Ectodermal cell (in vitro differentiated cells): ENCODE results near the gene FBXO42.
A peak's percentile ranks its signal among the peaks of the same experiment; 100 is the strongest.
"Not testable (repeated sequence)": the region's sequence is repeated elsewhere in the genome, so short reads cannot be mapped to it uniquely, and the experiment has no call there.

Experiments
- H3K27ac ChIP-seq: 2 replicates; pipeline ENCODE4 v1.7.0; 2013; ENCODE audit warnings: mild to moderate bottlenecking, low read depth, low read length; ENCODE audit not compliant: insufficient read depth, poor library complexity, severe bottlenecking
- H3K27me3 ChIP-seq: 2 replicates; pipeline ENCODE4 v1.7.0; 2013; ENCODE audit warnings: mild to moderate bottlenecking, low read length; ENCODE audit not compliant: insufficient read depth, control insufficient read depth, poor library complexity, severe bottlenecking
- H3K36me3 ChIP-seq: one replicate; pipeline ENCODE4 v1.7.0; 2013; ENCODE audit warnings: low read length; ENCODE audit not compliant: control insufficient read depth, insufficient read depth
- H3K4me1 ChIP-seq: one replicate; pipeline ENCODE4 v1.7.0; 2013; ENCODE audit warnings: low read length; ENCODE audit not compliant: control insufficient read depth, insufficient read depth
- H3K4me3 ChIP-seq: 2 replicates; pipeline ENCODE4 v1.7.0; 2013; ENCODE audit warnings: low read depth, low read length, control low read depth; ENCODE audit not compliant: insufficient read depth
- H3K9me3 ChIP-seq: 2 replicates; pipeline ENCODE4 v1.7.0; 2013; ENCODE audit warnings: mild to moderate bottlenecking, low read length, moderate library complexity; ENCODE audit not compliant: control insufficient read depth
- WGBS, 2 experiments: methylation state at CpG; one replicate each; pipeline ENCODE4 v1.1.7; 2013; ENCODE audit warnings: missing lambda C conversion rate in 2 of 2; 5-methylcytosine and 5-hydroxymethylcytosine counted together

FBXO42 gene

DNA sequence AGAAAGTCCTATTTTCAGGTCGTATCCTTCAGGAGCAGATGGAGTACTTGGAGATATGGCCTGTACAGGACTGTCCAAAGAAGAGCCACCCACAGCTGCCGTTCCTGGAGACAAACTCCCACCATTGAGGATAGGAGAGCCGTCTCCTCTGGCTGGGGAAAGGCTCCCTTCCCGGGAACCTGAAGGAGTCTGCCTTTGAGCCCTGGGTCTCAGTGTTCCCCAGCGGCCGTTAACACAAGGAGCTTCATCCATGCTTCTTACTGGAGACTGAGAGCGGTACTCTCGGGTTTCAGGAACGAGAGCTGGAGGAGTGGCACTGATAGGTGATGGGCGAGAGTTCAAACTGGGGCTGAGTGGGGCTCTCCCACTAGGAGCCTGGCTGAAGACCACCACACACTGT, 100.9 kb downstream of the FBXO42 start:
- H3K4me3 ChIP-seq, result no peak overlapping the region
- peaks cover 41% of the 10 kb centered on the region for H3K36me3 ChIP-seq
- no peak overlapping the region for H3K27ac ChIP-seq
- 95 to 96% methylated on average over 10 of the region's 10 CpGs for WGBS, 2 experiments
- H3K4me1 ChIP-seq, result no peaks in the 10 kb centered on the region
- no peaks in the 10 kb centered on the region for H3K27me3 ChIP-seq
- H3K9me3 ChIP-seq, result no peaks in the 10 kb centered on the region

DNA sequence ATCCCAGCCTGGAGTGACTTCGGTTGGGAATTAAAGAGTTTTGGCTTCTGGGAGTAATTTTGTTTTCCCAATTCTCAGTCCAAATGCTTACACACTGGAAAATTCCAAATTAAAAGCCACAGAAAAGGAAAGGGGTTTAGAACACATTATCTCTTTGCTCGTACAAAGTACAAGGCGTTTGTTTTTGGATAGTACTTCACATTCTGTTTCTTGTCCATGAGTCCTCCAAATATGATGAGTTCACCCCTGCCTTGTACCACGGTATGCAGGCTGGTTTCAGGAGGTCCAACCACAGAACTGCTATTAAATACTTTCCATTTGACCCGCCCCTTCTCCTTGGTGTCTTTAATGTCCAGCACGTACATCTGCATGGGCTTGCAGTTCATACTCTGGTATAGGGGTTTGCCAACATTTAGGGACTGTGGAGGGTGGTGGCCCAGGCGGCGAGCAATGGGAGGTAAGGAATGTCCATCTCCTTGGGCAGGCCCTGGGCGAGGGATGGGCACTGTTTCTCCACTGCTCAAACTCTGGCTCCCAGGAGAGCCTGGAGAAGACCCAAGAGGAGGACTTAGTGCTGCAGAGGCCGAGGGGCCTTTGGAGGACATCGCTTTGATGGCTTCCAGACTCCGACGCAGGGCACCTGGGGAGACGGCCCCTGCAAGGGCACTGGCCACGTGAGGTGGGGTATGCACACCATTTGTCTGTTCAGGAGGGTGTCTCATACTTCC, 101.6 kb downstream of the FBXO42 start:
- H3K4me3 ChIP-seq, result no peak overlapping the region
- no peak overlapping the region for H3K27ac ChIP-seq
- WGBS, 2 experiments, result 95 to 96% methylated on average over 15 of the region's 15 CpGs
- no peaks in the 10 kb centered on the region for H3K4me1 ChIP-seq
- H3K9me3 ChIP-seq, result no peaks in the 10 kb centered on the region
- H3K27me3 ChIP-seq, result no peaks in the 10 kb centered on the region
- H3K36me3 ChIP-seq, result peaks cover 36% of the 10 kb centered on the region

DNA sequence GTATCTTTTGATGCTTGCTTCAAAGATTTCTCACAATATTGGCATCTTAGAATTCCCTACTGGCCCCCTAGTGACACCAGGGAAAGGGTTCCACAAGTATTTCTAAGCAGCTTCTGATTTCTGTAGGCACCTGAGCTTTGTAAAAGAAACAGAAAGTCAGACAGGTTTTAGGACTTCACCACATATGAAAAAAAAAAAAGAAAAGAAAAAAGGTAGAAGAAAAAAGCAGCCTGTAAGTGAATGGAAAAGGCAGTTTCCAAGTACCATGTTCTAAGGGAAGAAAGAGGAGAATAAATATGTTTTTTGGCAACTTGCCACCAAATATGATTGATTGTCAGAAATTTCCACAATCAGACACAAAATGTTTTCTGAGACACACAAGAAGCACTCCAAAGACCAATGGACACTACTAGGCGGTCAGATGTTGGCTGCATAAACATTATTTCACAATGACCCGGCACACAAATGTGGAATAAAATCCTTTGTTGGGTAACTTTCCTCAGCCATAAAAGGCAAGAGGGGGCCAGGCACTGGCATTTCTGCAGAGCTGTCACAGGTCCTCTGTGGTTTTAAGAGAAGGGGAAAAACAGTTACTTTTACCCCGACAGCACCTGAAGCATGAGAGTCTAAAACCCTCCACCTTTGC, 102.6 kb downstream of the FBXO42 start:
- H3K4me3 ChIP-seq, result no peak overlapping the region
- no peaks in the 10 kb centered on the region for H3K9me3 ChIP-seq
- 93 to 99% methylated on average over 2 to 3 of the region's 3 CpGs for WGBS, 2 experiments
- H3K4me1 ChIP-seq, result no peaks in the 10 kb centered on the region
- no peaks in the 10 kb centered on the region for H3K27me3 ChIP-seq
- no peak overlapping the region for H3K27ac ChIP-seq
- H3K36me3 ChIP-seq, result peaks cover 33% of the 10 kb centered on the region

DNA sequence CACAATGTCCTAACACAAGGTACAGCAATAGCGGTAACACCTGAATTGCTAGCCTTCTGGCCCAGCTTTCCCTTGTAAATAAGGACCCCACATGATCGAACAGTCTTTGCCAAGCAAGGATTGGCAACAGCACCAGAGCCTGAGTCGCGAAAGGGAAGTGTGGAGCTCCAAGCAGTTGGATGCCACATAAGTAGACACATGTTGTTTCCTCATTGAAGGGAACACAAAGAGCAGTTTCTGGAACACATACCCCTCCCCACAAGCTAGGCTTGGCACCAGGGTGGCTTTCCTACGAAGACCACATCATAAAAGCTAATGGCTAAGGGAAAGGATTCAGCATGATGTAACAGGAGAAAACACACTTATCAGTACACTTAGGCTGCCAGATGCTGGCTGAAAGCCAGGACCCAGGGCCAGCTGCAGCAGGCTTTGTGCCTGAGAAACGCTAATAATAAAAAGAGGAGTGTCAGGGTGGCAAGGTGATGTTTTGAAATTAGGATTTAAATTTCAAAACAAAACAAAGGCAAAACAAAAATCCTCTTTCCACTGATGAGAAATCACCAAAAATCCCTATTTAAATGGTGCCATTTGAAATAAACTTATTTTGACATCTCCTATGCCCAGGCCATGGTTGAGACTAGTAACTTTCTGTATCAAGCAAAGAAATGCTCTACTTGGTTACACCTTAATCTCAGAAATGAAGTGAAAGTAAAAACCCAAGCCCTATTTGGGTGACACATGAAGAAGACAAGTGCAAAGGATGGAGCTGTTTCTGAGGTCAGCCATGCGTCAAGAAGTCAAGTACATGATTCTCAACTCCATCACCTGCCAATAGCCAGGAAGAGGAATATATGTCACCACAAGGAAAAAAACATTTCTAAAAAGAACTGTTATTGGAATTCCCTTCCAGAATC, 103.4 kb downstream of the FBXO42 start:
- H3K4me3 ChIP-seq, result no peak overlapping the region

DNA sequence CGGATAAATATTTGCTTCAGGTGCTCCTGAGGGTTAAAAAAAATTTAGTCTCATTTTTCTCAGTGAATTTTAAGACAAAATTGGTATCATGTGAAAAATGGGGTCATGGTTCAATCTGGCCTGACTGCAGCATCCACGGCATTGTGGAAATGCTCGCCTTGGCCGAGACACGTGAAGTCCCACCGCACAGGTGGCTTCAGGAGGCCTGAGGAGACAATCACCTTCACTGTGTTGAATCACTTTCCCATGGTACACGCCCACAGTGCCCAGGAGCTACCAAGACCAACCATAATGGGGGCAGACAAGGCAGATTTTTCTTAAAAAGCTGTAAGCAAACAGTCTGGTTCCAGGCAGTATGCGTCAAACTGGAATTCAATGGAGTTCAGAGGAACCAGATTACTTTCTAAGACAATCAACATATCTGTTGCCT, 104.3 kb downstream of the FBXO42 start:
- H3K36me3 ChIP-seq, result peaks cover 30% of the 10 kb centered on the region
- no peaks in the 10 kb centered on the region for H3K27me3 ChIP-seq
- 93 to 94% methylated on average over 8 of the region's 8 CpGs for WGBS, 2 experiments
- no peaks in the 10 kb centered on the region for H3K4me1 ChIP-seq
- H3K4me3 ChIP-seq, result no peak overlapping the region
- peak overlapping the region; percentile 26 for H3K27ac ChIP-seq
- H3K9me3 ChIP-seq, result no peaks in the 10 kb centered on the region

More for the DNA sequence above, 103.4 kb downstream of the FBXO42 start:
- WGBS, 2 experiments, result 93 to 94% methylated on average over 6 to 7 of the region's 7 CpGs
- Histone ChIP-seq H3K27ac (no peak overlapping the region), H3K36me3 (peaks cover 30% of the 10 kb centered on the region), H3K4me1 (no peaks in the 10 kb centered on the region), H3K9me3 (no peaks in the 10 kb centered on the region), H3K27me3 (no peaks in the 10 kb centered on the region)

DNA sequence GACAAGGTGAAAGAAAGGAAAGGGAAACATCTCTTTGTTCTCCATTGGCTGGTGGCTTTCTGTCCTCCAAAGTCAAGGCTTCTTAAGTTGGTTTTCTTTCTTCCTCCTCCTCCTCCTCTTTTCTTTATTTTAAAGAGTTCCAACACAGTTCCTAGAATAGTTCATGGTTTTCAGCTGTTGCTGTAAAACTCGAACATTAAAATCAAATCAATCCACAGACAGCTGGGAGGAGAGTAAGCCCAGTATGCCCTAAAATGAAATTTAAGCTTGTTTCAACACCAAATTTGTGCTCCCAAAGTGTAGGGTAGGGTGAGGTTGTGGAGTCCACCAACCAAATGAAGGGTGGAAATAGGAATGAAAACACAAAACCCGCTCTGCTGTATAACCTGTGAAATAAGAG, 104.8 kb downstream of the FBXO42 start:
- WGBS, 2 experiments, result 97 to 99% methylated on average over 2 of the region's 2 CpGs

DNA sequence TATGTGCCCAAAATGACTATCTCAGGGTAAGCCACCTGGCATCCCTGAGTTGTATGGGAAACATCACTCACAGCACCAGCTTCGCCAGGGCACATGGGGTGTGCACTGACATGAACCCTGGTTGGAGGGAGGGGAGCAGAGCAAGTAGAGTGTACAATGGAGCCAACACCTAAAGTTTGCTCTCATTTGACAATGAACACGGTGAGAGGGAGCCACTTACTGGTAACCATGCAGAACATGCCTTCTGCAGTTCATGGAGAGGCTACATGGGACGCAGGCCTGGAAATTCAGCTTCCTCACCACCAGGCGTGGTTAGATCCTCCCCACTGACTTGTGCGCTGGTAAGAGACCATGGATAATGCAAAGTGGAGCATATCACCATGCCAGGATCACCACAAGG, 105.3 kb downstream of the FBXO42 start:
- Histone ChIP-seq H3K4me1 (no peaks in the 10 kb centered on the region), H3K36me3 (peaks cover 22% of the 10 kb centered on the region), H3K9me3 (no peaks in the 10 kb centered on the region), H3K27me3 (no peaks in the 10 kb centered on the region), H3K4me3 (no peak overlapping the region), H3K27ac (no peak overlapping the region)
- 91 to 96% methylated on average over 5 of the region's 5 CpGs for WGBS, 2 experiments

More for the DNA sequence above, 104.8 kb downstream of the FBXO42 start:
- no peak overlapping the region for H3K27ac ChIP-seq
- peaks cover 27% of the 10 kb centered on the region for H3K36me3 ChIP-seq
- H3K9me3 ChIP-seq, result no peaks in the 10 kb centered on the region
- no peaks in the 10 kb centered on the region for H3K4me1 ChIP-seq
- no peaks in the 10 kb centered on the region for H3K27me3 ChIP-seq
- H3K4me3 ChIP-seq, result no peak overlapping the region

DNA sequence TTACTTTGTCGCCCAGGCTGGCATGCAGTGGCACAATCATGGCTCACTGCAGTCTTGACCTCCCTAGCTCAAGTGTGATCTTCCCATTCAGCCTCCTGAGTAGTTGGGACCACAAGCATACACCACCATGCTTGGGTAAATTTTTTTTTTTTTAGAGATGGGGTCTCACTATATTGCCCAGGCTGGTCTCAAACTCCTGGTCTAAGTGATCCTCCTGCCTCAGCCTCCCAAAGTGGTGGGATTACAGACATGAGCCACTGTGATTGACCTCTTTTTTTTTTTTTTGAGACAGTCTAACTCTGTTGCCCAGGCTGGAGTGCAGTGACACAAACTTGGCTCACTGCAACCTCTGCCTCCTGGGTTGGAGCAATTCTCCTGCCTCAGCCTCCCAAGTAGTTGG, 106.0 kb downstream of the FBXO42 start:
- H3K9me3 ChIP-seq, H3K4me3 ChIP-seq, H3K4me1 ChIP-seq, H3K27me3 ChIP-seq, H3K27ac ChIP-seq: not testable (repeated sequence)
- 96% methylated on average over 1 of the region's 1 CpG for WGBS, 2 experiments
- peaks cover 15% of the 10 kb centered on the region for H3K36me3 ChIP-seq

DNA sequence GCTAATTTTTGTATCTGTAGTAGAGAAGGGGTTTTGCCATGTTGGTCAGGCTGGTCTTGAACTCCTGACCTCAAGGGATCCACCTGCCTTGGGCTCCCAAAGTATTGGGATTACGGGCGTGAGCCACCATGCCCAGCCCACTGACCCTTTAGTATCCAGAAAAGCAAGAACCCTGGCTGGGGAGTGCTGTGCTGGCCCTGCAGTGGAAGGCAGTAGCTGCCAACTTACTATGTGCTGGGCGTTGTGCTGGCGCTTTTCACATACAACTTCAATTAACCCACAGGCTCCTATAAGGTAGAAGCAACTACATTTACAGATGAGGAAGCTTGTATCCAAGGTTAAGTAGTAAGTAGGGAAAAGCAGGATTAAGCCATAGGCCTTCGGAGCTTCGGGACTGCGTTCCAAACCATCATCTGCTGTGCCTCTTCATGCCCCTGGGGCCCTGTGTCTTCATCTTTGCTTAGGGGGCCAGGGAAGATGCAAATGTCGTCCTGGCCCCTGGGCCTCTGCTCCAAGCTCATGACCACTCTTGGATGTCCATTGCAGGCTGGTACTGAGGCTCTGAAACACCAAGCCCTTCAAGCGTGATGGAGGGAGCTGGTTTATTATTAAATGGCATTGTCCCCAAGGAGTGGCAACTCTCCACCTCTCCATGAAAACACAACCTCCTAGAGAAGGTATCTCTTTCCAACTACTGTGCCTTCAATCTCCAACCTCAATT, 106.6 kb downstream of the FBXO42 start:
- WGBS, 2 experiments, result 93 to 97% methylated on average over 9 of the region's 9 CpGs
- H3K4me1 ChIP-seq, result no peaks in the 10 kb centered on the region

More for the DNA sequence above, 106.6 kb downstream of the FBXO42 start:
- H3K9me3 ChIP-seq, result no peaks in the 10 kb centered on the region
- H3K27me3 ChIP-seq, result no peaks in the 10 kb centered on the region
- H3K4me3 ChIP-seq, result no peak overlapping the region
- H3K27ac ChIP-seq, result no peak overlapping the region
- H3K36me3 ChIP-seq, result peaks cover 9% of the 10 kb centered on the region
